Activated B cell treated with CpG ODN at 0.5 μM for 24 hours (primary cell): ENCODE results near the gene MPZL3. TPM values are rescaled to one million over a fixed set of nuclear protein-coding genes. Genes with fewer than 3 reads are reported as not detected.
A peak's percentile ranks its signal among the peaks of the same experiment; 100 is the strongest.

ENCODE experiments used
- ATAC-seq: fragments of 200-7000 bp; cut with Tn5 transposase; one replicate; pipeline ENCODE4 v1.10.0; 2021; ENCODE audit warnings: low read depth, mild to moderate bottlenecking, moderate library complexity
- CTCF ChIA-PET: fragments of 350-600 bp; sonication (Branson Sonifier 250); formaldehyde crosslinking; loops from one replicate; lab custom pipeline; 2021; ENCODE audit warnings: antibody characterized with exemption; lab: Charles Lee
- POLR2A ChIA-PET: fragments of 350-600 bp; sonication (Branson Sonifier 250); formaldehyde crosslinking; loops from one replicate; lab custom pipeline; 2021; ENCODE audit warnings: antibody characterized with exemption; lab: Charles Lee
- DNase-seq: peaks from one replicate; pipeline ENCODE4 v3.0.0; 2022
- H3K27ac Mint-ChIP-seq: one replicate; pipeline ENCODE4 v1.8.0; 2020; ENCODE audit warnings: mixed read lengths
- H3K27me3 Mint-ChIP-seq: one replicate; pipeline ENCODE4 v1.8.0; 2021; ENCODE audit warnings: mixed read lengths
- H3K36me3 Mint-ChIP-seq: one replicate; pipeline ENCODE4 v1.8.0; 2021; ENCODE audit warnings: low read depth, mixed read lengths
- H3K4me1 Mint-ChIP-seq: one replicate; pipeline ENCODE4 v1.8.0; 2021; ENCODE audit warnings: mixed read lengths
- H3K4me3 Mint-ChIP-seq: one replicate; pipeline ENCODE4 v1.8.0; 2020; ENCODE audit warnings: mild to moderate bottlenecking, mixed read lengths
- H3K9me3 Mint-ChIP-seq: one replicate; pipeline ENCODE4 v1.8.0; 2020; ENCODE audit warnings: mixed read lengths
- intact Hi-C: fragments of 100-400 bp; cut with micrococcal nuclease; formaldehyde crosslinking; loops from one replicate; pipeline ENCODE4 v1.15.1; 2024
- total RNA-seq: library from RNA; stranded (reverse); gene quantifications from 2 replicates; pipeline ENCODE4 v1.2.3, GENCODE V29; 2022
- TF ChIP-seq, protein P1 (sequence below): fragments of 200-600 bp; IDR thresholded peaks from one replicate; pipeline ENCODE4 v1.8.0; 2022; ENCODE audit warnings: antibody characterized with exemption, mild to moderate bottlenecking

Gene MPZL3
- total RNA-seq, 1 donor from 2014 or later = 2.9 TPM

DNA sequence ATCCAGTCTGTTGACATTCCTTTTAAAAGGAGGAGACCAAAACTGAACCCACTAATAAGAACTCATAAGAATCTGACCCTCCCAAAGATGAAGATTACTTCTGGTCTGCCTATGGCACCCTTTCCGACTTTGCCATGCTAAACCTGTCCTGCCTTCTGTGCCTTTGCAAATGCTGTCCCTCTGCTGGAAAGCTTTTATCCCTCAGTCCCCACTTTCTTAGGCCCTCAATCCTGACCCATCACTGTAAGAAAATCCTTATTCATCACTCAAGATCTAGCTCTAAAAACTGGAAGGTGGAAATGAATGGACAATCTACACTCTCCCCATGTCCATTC lies 10.4 kb downstream of the MPZL3 start:
- H3K4me3 Mint-ChIP-seq = no peak overlapping the region
- H3K4me1 Mint-ChIP-seq = peaks cover 43% of the 10 kb centered on the region
- TF ChIP-seq, protein P1, sequence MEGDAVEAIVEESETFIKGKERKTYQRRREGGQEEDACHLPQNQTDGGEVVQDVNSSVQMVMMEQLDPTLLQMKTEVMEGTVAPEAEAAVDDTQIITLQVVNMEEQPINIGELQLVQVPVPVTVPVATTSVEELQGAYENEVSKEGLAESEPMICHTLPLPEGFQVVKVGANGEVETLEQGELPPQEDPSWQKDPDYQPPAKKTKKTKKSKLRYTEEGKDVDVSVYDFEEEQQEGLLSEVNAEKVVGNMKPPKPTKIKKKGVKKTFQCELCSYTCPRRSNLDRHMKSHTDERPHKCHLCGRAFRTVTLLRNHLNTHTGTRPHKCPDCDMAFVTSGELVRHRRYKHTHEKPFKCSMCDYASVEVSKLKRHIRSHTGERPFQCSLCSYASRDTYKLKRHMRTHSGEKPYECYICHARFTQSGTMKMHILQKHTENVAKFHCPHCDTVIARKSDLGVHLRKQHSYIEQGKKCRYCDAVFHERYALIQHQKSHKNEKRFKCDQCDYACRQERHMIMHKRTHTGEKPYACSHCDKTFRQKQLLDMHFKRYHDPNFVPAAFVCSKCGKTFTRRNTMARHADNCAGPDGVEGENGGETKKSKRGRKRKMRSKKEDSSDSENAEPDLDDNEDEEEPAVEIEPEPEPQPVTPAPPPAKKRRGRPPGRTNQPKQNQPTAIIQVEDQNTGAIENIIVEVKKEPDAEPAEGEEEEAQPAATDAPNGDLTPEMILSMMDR = no peak
- DNase-seq = no peak
- ATAC-seq = no peak
- intact Hi-C loops = loop anchor here (1.0 to 5.0 kb wide), 3 partner anchors 11 to 41 kb away; partner anchors contain the start of gene MPZL3
- H3K27me3 Mint-ChIP-seq = peaks cover 3% of the 10 kb centered on the region
- ChIA-PET POLR2A (interaction anchor here (0.8 to 1.4 kb wide), 3 partner anchors 10 to 27 kb away, joined by 3 to 6 read pairs (median 6); partner anchors contain the start of gene MPZL3), CTCF (interaction anchor here (0.9 to 1.1 kb wide), 3 partner anchors 13 to 70 kb away, joined by 3 to 9 read pairs (median 4); no protein-coding TSS in a partner anchor)
- H3K36me3 Mint-ChIP-seq = peaks cover 12% of the 10 kb centered on the region
- peak overlapping the region; percentile 74 for H3K27ac Mint-ChIP-seq
- no peaks in the 10 kb centered on the region for H3K9me3 Mint-ChIP-seq

- ATAC-seq = peak; percentile 93
- Mint-ChIP-seq H3K27ac (peak overlapping the region; percentile 74), H3K9me3 (no peaks in the 10 kb centered on the region), H3K4me1 (peaks cover 42% of the 10 kb centered on the region), H3K36me3 (peaks cover 17% of the 10 kb centered on the region), H3K4me3 (no peak overlapping the region), H3K27me3 (peaks cover 3% of the 10 kb centered on the region)
- intact Hi-C loops = loop anchor here (1.0 to 5.0 kb wide), 3 partner anchors 11 to 41 kb away; partner anchors contain the start of gene MPZL3
- DNase-seq = no peak
- TF ChIP-seq, protein P1 = no peak
- ChIA-PET CTCF (interaction anchor here (0.9 to 1.1 kb wide), 4 partner anchors 14 to 70 kb away, joined by 3 to 9 read pairs (median 4); no protein-coding TSS in a partner anchor), POLR2A (interaction anchor here (0.8 to 1.4 kb wide), 5 partner anchors 11 to 427 kb away, joined by 3 to 6 read pairs (median 6); partner anchors contain the start of gene MPZL3)
These were observed 11.0 kb downstream of the MPZL3 start for GRCh38 chr11:118240999-118241763.

DNA sequence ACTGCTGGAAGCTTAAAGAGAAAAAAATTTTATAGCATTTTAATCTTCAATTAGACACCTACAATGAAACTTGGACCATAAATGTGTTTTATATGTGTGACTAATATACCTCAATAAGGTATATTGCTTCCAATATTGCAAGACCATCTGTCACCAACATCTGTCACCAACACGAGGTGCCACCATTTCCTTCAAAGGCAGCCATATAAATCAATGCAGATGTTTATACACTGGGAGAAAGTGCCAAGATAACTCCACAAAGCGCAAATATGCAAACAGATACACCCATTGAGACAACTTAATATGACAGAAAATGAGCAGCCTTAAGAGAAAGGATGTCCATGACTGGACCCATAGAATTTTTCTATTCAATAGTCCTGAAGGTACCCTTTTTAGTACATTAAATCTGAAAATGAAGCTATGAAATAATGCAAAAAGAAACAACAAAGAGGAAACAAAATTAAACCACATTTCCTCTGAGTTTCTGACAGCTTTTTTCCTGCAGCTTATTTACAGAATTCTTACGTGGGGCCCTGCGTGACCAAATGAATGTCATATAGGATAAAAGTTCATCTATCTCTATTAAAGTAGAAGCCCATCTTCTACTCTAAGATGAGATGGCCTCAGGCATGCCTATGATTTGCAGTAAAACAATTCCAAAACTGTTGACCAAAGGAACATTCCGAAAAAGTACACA lies 12.5 kb downstream of the MPZL3 start:
- intact Hi-C loops = loop anchor here (5.0 kb wide), 1 partner anchor 43 kb away; no protein-coding TSS in a partner anchor
- H3K4me3 Mint-ChIP-seq = no peak overlapping the region
- TF ChIP-seq, protein P1 = no peak
- no peak overlapping the region for H3K27ac Mint-ChIP-seq
- no peaks in the 10 kb centered on the region for H3K9me3 Mint-ChIP-seq
- ChIA-PET CTCF (interaction anchor here (1.0 to 1.3 kb wide), 2 partner anchors 13 to 23 kb away, joined by 4 read pairs; no protein-coding TSS in a partner anchor), POLR2A (interaction anchor here (1.3 to 1.4 kb wide), 2 partner anchors 10 to 25 kb away, joined by 6 to 7 read pairs; no protein-coding TSS in a partner anchor)
- H3K27me3 Mint-ChIP-seq = no peaks in the 10 kb centered on the region
- peaks cover 29% of the 10 kb centered on the region for H3K4me1 Mint-ChIP-seq
- no peak for ATAC-seq
- DNase-seq = no peak
- peaks cover 28% of the 10 kb centered on the region for H3K36me3 Mint-ChIP-seq

GRCh38 chr11:118238929-118239328 lies 13.2 kb downstream of the MPZL3 start:
- Mint-ChIP-seq H3K4me3 (no peak overlapping the region), H3K9me3 (no peaks in the 10 kb centered on the region), H3K27me3 (no peaks in the 10 kb centered on the region), H3K36me3 (peaks cover 34% of the 10 kb centered on the region), H3K27ac (no peak overlapping the region), H3K4me1 (peaks cover 26% of the 10 kb centered on the region)
- ChIA-PET CTCF (interaction anchor here (1.0 to 1.3 kb wide), 2 partner anchors 12 to 23 kb away, joined by 4 read pairs; no protein-coding TSS in a partner anchor), POLR2A (interaction anchor here (1.3 kb wide), 1 partner anchor 9 kb away, joined by 7 read pairs; no protein-coding TSS in a partner anchor)
- no peak for ATAC-seq
- intact Hi-C loops = no loop called here
- no peak for DNase-seq
- TF ChIP-seq, protein P1 = no peak
